Measurements from ENCODE around the gene GNG7.

DNA sequence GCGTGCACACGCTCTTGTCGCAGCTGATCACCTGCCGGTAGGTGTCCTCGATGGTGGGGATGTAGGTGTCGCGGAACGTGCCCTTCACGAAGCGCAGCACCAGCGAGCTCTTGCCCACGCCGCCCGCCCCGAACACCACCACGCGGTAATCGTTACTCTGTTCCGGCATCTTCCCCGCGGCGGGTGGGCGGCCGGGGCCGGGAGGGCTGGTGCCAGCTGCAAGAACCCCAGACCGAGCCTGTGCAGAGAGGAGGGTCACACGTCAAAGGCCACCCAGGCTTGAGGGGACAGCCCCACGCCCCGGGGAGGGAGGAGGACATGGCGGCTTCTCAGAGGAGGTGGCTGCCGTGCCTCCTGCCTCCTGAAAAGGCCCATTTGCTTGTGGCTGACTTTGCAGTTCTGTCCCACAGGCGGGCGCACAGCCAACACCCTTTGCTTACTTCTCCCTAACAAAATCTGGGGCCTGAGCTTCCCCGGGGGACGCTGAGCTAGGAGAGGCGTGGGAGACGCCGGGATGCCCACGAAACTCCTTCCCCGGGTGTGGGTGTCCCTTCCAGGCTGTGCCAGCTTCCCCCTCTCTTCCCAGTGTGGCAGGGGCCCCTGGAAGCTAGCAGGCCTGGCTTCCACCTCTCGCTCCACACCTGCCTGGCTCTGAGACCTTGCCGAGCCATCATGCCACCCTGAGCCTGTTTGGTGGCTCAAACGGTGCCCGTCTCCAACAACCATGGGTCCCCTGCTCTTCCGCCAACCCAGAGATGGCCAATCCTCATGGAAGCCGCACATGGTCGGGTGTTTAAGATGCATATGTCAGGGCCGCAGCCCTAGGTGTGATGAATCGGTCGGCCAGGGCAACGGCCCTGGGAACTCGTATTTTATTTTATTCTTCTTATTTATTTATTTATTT lies 15.4 kb upstream of the GNG7 start:
- TF ChIP-seq, protein P1, sequence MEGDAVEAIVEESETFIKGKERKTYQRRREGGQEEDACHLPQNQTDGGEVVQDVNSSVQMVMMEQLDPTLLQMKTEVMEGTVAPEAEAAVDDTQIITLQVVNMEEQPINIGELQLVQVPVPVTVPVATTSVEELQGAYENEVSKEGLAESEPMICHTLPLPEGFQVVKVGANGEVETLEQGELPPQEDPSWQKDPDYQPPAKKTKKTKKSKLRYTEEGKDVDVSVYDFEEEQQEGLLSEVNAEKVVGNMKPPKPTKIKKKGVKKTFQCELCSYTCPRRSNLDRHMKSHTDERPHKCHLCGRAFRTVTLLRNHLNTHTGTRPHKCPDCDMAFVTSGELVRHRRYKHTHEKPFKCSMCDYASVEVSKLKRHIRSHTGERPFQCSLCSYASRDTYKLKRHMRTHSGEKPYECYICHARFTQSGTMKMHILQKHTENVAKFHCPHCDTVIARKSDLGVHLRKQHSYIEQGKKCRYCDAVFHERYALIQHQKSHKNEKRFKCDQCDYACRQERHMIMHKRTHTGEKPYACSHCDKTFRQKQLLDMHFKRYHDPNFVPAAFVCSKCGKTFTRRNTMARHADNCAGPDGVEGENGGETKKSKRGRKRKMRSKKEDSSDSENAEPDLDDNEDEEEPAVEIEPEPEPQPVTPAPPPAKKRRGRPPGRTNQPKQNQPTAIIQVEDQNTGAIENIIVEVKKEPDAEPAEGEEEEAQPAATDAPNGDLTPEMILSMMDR (optimal IDR thresholded peaks at IDR 0.05 in 1 of 3, IDR thresholded peaks at IDR 0.05 in 1 of 3, conservative IDR thresholded peaks at IDR 0.05 in 1 of 3; ENCODE audit: extremely low read depth in 1 of 3, insufficient read depth in 2 of 3, low read length in 3 of 3), result no peak
- no peak for TF ChIP-seq EZH2 (IDR thresholded peaks at IDR 0.05; ENCODE audit: low read length)
